ENCODE results near the gene LRRC66.

The LRRC66 gene

GRCh38 chr4:52019936-52020657, at the start of gene LRRC66:
Gene LRRC66 (minus strand): TSS chr4:52020363. CDS start chr4:52017613, 2,750 bp downstream.
- no peak for DNase-seq

- DNase-seq = no peak
Measured at GRCh38 chr4:52069571-52069970, 49.4 kb upstream of the LRRC66 start.

- DNase-seq = no peak
Measured at GRCh38 chr4:52059372-52059771, 39.2 kb upstream of the LRRC66 start.

- no peak for DNase-seq
Measured at GRCh38 chr4:52058275-52058674, 38.1 kb upstream of the LRRC66 start.

GRCh38 chr4:52057196-52057595, 37.0 kb upstream of the LRRC66 start:
- no peak for DNase-seq

- DNase-seq = no peak
Measured at GRCh38 chr4:52054254-52054653, 34.1 kb upstream of the LRRC66 start.

GRCh38 chr4:52052475-52052780, 32.3 kb upstream of the LRRC66 start:
- DNase-seq = no peak

- peak; percentile 39 for DNase-seq
Measured at GRCh38 chr4:52051615-52052474, 31.7 kb upstream of the LRRC66 start.

- no peak for DNase-seq
Measured at GRCh38 chr4:52051213-52051614, 31.1 kb upstream of the LRRC66 start, which contains the start of gene SPATA18. Gene SPATA18 (plus strand): TSS chr4:52051304. CDS start chr4:52051705, 401 bp downstream.

- DNase-seq = no peak
Measured at GRCh38 chr4:52049266-52049665, 29.1 kb upstream of the LRRC66 start.

- no peak for DNase-seq
Measured at GRCh38 chr4:52045028-52045427, 24.9 kb upstream of the LRRC66 start.

- DNase-seq = peak; percentile 58
Measured at GRCh38 chr4:52038103-52038912, 18.1 kb upstream of the LRRC66 start, which contains the start of gene SGCB. Gene SGCB (minus strand): TSS chr4:52038299. CDS start chr4:52038259, 40 bp downstream.

- peak; percentile 50 for DNase-seq
Measured at GRCh38 chr4:52037689-52038102, 17.5 kb upstream of the LRRC66 start.

GRCh38 chr4:52036886-52037530, 16.8 kb upstream of the LRRC66 start:
- DNase-seq = no peak

- no peak for DNase-seq
Measured at GRCh38 chr4:52035190-52035589, 15.0 kb upstream of the LRRC66 start.

- DNase-seq = no peak
Measured at GRCh38 chr4:52032005-52032404, 11.8 kb upstream of the LRRC66 start.

GRCh38 chr4:52028970-52029369, 8.8 kb upstream of the LRRC66 start:
- DNase-seq = no peak

GRCh38 chr4:52017814-52018213, 2.3 kb downstream of the LRRC66 start:
- no peak for DNase-seq

GRCh38 chr4:52016981-52017380, 3.2 kb downstream of the LRRC66 start:
- DNase-seq = no peak

- peak; percentile 44 for DNase-seq
Measured at GRCh38 chr4:52015366-52015765, 4.8 kb downstream of the LRRC66 start.

- DNase-seq = no peak
Measured at GRCh38 chr4:52014903-52015302, 5.3 kb downstream of the LRRC66 start.

GRCh38 chr4:52012651-52013050, 7.5 kb downstream of the LRRC66 start:
- DNase-seq = no peak

- DNase-seq = no peak
Measured at GRCh38 chr4:52010986-52011385, 9.2 kb downstream of the LRRC66 start.

All from NCI-H82 (cell line).